Subcutaneous adipose tissue (tissue), 4 donors: ENCODE measurements around the gene EPS8L3. TPM values are rescaled to one million over a fixed set of nuclear protein-coding genes. Genes with fewer than 3 reads are reported as not detected.

Source experiments
- CTCF ChIP-seq: fragments of 450-650 bp; IDR thresholded peaks from one replicate; pipeline ENCODE4 v1.5.1; 2016; ENCODE audit warnings: low read depth, mild to moderate bottlenecking, control low read depth, antibody characterized with exemption, moderate library complexity
- total RNA-seq, 4 donors: library from RNA; depleted of rRNA; stranded (reverse); fragments of >200 nt; gene quantifications; one replicate each; pipeline ENCODE4 v1.1.0, GENCODE V29; 2016

The EPS8L3 gene
- total RNA-seq, 4 donors from 2014 or later = not detected

GRCh38 chr1:109782514-109782913 is 18.8 kb upstream of the EPS8L3 start:
- TF ChIP-seq CTCF = no peak

GRCh38 chr1:109781806-109782205 is 18.1 kb upstream of the EPS8L3 start:
- no peak for TF ChIP-seq CTCF

- TF ChIP-seq CTCF = no peak
These were observed 17.3 kb upstream of the EPS8L3 start for GRCh38 chr1:109780982-109781381.

GRCh38 chr1:109777980-109778625 is 14.4 kb upstream of the EPS8L3 start:
- no peak for TF ChIP-seq CTCF

- TF ChIP-seq CTCF = no peak
These were observed 13.7 kb upstream of the EPS8L3 start for GRCh38 chr1:109777436-109777835.

- TF ChIP-seq CTCF = no peak
These were observed 13.2 kb upstream of the EPS8L3 start for GRCh38 chr1:109776911-109777310.

GRCh38 chr1:109776206-109776835 is 12.6 kb upstream of the EPS8L3 start:
- no peak for TF ChIP-seq CTCF
